Colonic mucosa (tissue), 4 donors: ENCODE measurements around the gene ZNF333. TPM values are rescaled to one million over a fixed set of nuclear protein-coding genes. Genes with fewer than 3 reads are reported as not detected.
A peak's percentile ranks its signal among the peaks of the same experiment; 100 is the strongest.
"Not testable (repeated sequence)": the region's sequence is repeated elsewhere in the genome, so short reads cannot be mapped to it uniquely, and the experiment has no call there.

Experiments
- DNase-seq: peaks from one replicate; pipeline ENCODE4 v3.0.0-alpha.2; 2020
- H3K27ac ChIP-seq: fragments of 200-600 bp; one replicate; pipeline ENCODE4 v1.8.0; 2021
- H3K27me3 ChIP-seq: fragments of 200-600 bp; one replicate; pipeline ENCODE4 v1.8.0; 2021
- H3K36me3 ChIP-seq: fragments of 200-600 bp; one replicate; pipeline ENCODE4 v1.8.0; 2021
- H3K4me1 ChIP-seq: fragments of 200-600 bp; one replicate; pipeline ENCODE4 v1.8.0; 2021; ENCODE audit warnings: mild to moderate bottlenecking
- H3K4me3 ChIP-seq: fragments of 200-600 bp; one replicate; pipeline ENCODE4 v1.8.0; 2021
- H3K9ac ChIP-seq, 2 donors: one replicate each; pipeline ENCODE4 v1.7.0; 2013; ENCODE audit warnings: control low read depth in 2 of 2, low read depth in 2 of 2, low read length in 2 of 2
- H3K9me3 ChIP-seq: fragments of 200-600 bp; one replicate; pipeline ENCODE4 v1.8.0; 2021
- intact Hi-C: fragments of 100-400 bp; cut with DNase I; formaldehyde crosslinking; loops from one replicate; pipeline ENCODE4 v1.14.1; 2022
- total RNA-seq, 2 donors: library from RNA; stranded (reverse); fragmentation: NEBNext Ultra II Directional in 1 of 2; extraction: Animal tissue kit (Norgen Biotek cat#: 25700) in 1 of 2; gene quantifications; one replicate each; pipeline ENCODE4 v1.2.1, GENCODE V29; 2021
- TF ChIP-seq, protein P1 (sequence below): fragments of 200-600 bp; IDR thresholded peaks from one replicate; pipeline ENCODE4 v1.8.0; 2022; ENCODE audit warnings: antibody characterized with exemption, mild to moderate bottlenecking
- donor health status: healthy.
- donor health status: DM: no; HTN: no; CAD: no.
- donor health status: DM: no; HTN: no; CAD: no.

Gene ZNF333
- total RNA-seq, 2 donors from 2014 or later: 6.7 to 7.3 TPM

DNA sequence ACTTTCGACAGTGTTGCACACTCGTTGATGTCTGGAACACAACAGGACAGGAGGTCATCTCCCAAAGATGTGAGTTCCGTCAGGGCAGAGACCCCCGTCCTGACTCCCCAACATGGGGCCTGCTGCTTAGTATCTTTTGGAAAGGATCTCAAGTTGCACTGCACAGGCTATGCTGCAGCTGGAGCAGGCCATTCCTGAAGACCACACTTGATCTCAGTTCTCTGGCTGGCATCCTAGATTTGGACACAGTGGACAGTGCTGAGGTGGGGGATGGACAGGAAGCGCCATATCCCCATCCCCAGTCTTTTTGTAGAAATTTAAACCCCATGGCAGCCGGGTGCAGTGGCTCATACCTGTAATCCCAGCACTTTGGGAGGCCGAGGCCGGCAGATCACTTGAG lies 82.6 kb downstream of the ZNF333 start:
- Histone ChIP-seq H3K4me3 (no peak overlapping the region), H3K4me1 (no peaks in the 10 kb centered on the region), H3K9ac (no peak overlapping the region), H3K27me3 (no peaks in the 10 kb centered on the region), H3K9me3 (no peaks in the 10 kb centered on the region), H3K27ac (no peak overlapping the region), H3K36me3 (no peaks in the 10 kb centered on the region)
- intact Hi-C loops: no loop called here
- DNase-seq: no peak
- TF ChIP-seq, protein P1, sequence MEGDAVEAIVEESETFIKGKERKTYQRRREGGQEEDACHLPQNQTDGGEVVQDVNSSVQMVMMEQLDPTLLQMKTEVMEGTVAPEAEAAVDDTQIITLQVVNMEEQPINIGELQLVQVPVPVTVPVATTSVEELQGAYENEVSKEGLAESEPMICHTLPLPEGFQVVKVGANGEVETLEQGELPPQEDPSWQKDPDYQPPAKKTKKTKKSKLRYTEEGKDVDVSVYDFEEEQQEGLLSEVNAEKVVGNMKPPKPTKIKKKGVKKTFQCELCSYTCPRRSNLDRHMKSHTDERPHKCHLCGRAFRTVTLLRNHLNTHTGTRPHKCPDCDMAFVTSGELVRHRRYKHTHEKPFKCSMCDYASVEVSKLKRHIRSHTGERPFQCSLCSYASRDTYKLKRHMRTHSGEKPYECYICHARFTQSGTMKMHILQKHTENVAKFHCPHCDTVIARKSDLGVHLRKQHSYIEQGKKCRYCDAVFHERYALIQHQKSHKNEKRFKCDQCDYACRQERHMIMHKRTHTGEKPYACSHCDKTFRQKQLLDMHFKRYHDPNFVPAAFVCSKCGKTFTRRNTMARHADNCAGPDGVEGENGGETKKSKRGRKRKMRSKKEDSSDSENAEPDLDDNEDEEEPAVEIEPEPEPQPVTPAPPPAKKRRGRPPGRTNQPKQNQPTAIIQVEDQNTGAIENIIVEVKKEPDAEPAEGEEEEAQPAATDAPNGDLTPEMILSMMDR: no peak

- H3K4me1 ChIP-seq: no peaks in the 10 kb centered on the region
- DNase-seq: no peak
- no peaks in the 10 kb centered on the region for H3K36me3 ChIP-seq
- H3K27me3 ChIP-seq: no peaks in the 10 kb centered on the region
- H3K9ac ChIP-seq: no peak overlapping the region
- TF ChIP-seq, protein P1: no peak
- H3K27ac ChIP-seq: no peak overlapping the region
- intact Hi-C loops: no loop called here
- no peak overlapping the region for H3K4me3 ChIP-seq
- H3K9me3 ChIP-seq: no peaks in the 10 kb centered on the region
These were observed 83.1 kb downstream of the ZNF333 start for GRCh38 chr19:14772995-14773394.

DNA sequence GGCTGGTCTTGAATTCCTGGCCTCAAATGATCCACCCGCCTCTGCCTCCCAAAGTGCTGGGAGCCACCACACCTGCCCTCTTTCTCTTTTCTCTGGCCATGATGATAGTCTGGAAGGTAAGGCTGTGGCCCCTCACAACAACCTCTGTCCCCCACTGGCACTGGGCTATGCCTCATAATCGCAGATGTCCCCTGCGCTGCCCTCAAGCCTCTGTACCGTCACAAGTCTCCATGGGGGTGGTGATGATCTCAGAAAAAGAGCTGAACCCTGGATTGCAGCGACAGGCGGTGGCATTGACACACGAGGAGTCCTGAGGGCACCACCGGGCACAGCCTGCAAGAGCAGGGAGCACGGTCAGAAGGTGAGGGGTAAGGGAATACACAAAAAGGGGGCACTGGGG lies 83.9 kb downstream of the ZNF333 start:
- H3K27me3 ChIP-seq, H3K27ac ChIP-seq, intact Hi-C loops, H3K9ac ChIP-seq, H3K9me3 ChIP-seq, H3K4me1 ChIP-seq, DNase-seq, H3K36me3 ChIP-seq, H3K4me3 ChIP-seq: not testable (repeated sequence)

GRCh38 chr19:14774373-14774772 lies 84.5 kb downstream of the ZNF333 start:
- intact Hi-C loops: no loop called here
- Histone ChIP-seq H3K4me3 (no peak overlapping the region), H3K36me3 (no peaks in the 10 kb centered on the region), H3K9me3 (no peaks in the 10 kb centered on the region), H3K27ac (no peak overlapping the region), H3K4me1 (no peaks in the 10 kb centered on the region), H3K27me3 (no peaks in the 10 kb centered on the region), H3K9ac (no peak overlapping the region)
- no peak for DNase-seq
- TF ChIP-seq, protein P1: no peak

GRCh38 chr19:14775326-14775725 lies 85.5 kb downstream of the ZNF333 start:
- intact Hi-C loops, DNase-seq, H3K27me3 ChIP-seq, H3K9me3 ChIP-seq, H3K27ac ChIP-seq, H3K36me3 ChIP-seq, H3K4me3 ChIP-seq, H3K4me1 ChIP-seq, H3K9ac ChIP-seq: not testable (repeated sequence)

DNA sequence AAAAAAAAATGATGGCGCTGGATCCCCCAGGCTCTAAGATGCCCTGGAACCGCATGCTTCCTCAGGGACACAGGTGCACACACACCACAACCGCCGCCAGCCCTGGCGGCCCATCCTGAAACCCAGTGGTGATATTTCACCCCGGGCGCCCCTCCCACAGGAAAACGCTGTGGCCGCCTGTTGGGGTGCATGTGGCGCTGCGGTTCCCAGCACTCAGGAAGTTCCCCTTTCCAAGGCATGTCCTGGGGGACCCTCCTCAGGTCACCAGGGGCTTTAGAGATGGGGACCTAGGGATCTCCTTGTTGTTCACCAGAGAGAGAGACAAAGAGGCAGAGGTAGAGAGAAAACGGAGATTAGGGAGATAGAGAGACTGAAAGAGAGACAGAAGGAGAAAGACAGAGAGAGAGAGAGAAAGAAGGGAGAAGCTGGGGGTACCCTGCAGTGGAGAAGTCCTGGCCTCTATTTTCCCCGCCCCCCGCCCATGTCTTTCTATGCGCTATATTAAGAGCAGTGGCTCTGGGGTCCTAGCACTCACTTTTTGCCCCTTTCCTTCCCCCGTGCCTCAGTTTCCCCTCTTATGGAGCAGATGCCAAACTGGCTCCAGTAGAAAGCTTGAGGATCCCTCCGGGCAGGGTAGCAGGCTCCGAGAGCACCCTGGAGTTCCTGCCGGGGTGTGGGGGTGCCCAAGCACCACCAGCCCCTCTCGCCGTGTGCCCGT lies 86.2 kb downstream of the ZNF333 start:
- no peak overlapping the region for H3K27ac ChIP-seq
- TF ChIP-seq, protein P1: no peak
- peak overlapping the region; percentile 28 for H3K4me3 ChIP-seq
- H3K4me1 ChIP-seq: no peaks in the 10 kb centered on the region
- peak overlapping the region; percentile 34 to 63 for H3K9ac ChIP-seq
- no peak for DNase-seq
- no peaks in the 10 kb centered on the region for H3K9me3 ChIP-seq
- H3K27me3 ChIP-seq: no peaks in the 10 kb centered on the region
- intact Hi-C loops: no loop called here
- H3K36me3 ChIP-seq: no peaks in the 10 kb centered on the region

GRCh38 chr19:14777645-14778044 lies 87.8 kb downstream of the ZNF333 start:
- H3K4me3 ChIP-seq, H3K36me3 ChIP-seq, intact Hi-C loops, DNase-seq, H3K9me3 ChIP-seq, H3K27me3 ChIP-seq, H3K4me1 ChIP-seq, H3K9ac ChIP-seq, H3K27ac ChIP-seq: not testable (repeated sequence)

DNA sequence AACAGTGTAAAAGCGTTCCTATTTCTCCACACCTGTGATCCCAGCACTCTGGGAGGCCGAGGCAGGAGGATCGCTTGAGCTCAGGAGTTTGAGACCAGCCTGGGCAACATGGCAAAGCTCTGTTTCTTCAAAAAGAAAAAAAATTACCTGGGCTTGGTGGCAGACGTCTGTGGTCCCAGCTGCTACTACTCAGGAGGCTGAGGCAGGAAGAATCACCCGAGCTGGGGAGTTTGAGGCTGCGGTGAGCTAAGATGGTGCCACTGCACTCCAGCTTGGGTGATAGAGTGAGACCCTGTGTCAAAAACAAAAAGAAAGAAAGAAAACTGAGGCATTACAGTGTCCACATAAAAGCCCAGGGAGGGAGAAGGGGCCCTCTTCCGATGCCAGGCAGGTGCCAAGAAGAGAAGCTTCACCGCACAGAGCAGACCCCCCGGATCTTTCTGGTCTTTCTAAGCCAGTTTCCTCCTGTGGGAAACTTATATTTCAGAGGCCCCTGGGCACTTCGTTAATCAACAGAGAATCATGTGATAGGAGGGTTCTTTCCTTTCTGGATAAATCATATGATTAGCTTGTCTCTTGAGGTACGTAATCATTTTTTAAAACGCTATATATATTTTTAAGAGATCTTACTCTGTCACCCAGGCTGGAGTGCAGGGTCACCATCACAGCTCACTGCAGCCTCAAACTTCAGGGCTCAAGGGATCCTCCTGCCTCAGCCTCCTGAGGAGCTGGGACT lies 88.4 kb downstream of the ZNF333 start, which contains the start of gene ADGRE2:
ADGRE2 (minus strand) TSS at position 451 of the 736 bp plus-strand sequence. CDS start 1,804 bp downstream, outside the sequence.
- H3K4me1 ChIP-seq, H3K27ac ChIP-seq, H3K36me3 ChIP-seq, H3K9me3 ChIP-seq, H3K9ac ChIP-seq, H3K4me3 ChIP-seq, DNase-seq, intact Hi-C loops, H3K27me3 ChIP-seq: not testable (repeated sequence)
